ENCODE results near the gene PAQR3. TPM values are rescaled to one million over a fixed set of nuclear protein-coding genes. Genes with fewer than 3 reads are reported as not detected.

Gene PAQR3, protein sequence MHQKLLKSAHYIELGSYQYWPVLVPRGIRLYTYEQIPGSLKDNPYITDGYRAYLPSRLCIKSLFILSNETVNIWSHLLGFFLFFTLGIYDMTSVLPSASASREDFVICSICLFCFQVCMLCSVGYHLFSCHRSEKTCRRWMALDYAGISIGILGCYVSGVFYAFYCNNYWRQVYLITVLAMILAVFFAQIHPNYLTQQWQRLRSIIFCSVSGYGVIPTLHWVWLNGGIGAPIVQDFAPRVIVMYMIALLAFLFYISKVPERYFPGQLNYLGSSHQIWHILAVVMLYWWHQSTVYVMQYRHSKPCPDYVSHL
- total RNA-seq (2012; rRNA removed), result 11.5 and 20.0 TPM in 2 replicates
- 8.2 and 11.8 TPM in 2 replicates for polyA plus RNA-seq (2012; rRNA removed)
- polyA plus RNA-seq (2012; cell fraction: cytosol; rRNA removed), result 1.8 and 2.2 TPM in 2 replicates
- polyA plus RNA-seq (2012; cell fraction: nucleus; rRNA removed; ENCODE audit: low replicate concordance), result 2.6 and 16.7 TPM in 2 replicates
- percentile 57 among the genes with signal in this experiment for Bru-seq, nascent RNA
- BruChase-seq, experiment 1, labeled RNA remaining after a 6-hour chase, result percentile 59 among the genes with signal in this experiment
- BruChase-seq, experiment 2, labeled RNA remaining after a 2-hour chase, result percentile 62 among the genes with signal in this experiment
- long read RNA-seq, full-length matches to known transcripts, result 35 of 40 reads
- long read RNA-seq, partial matches to known transcripts, result 1 of 40 reads
- long read RNA-seq, other reads (novel, unspliced or antisense), result 4 of 40 reads

DNA sequence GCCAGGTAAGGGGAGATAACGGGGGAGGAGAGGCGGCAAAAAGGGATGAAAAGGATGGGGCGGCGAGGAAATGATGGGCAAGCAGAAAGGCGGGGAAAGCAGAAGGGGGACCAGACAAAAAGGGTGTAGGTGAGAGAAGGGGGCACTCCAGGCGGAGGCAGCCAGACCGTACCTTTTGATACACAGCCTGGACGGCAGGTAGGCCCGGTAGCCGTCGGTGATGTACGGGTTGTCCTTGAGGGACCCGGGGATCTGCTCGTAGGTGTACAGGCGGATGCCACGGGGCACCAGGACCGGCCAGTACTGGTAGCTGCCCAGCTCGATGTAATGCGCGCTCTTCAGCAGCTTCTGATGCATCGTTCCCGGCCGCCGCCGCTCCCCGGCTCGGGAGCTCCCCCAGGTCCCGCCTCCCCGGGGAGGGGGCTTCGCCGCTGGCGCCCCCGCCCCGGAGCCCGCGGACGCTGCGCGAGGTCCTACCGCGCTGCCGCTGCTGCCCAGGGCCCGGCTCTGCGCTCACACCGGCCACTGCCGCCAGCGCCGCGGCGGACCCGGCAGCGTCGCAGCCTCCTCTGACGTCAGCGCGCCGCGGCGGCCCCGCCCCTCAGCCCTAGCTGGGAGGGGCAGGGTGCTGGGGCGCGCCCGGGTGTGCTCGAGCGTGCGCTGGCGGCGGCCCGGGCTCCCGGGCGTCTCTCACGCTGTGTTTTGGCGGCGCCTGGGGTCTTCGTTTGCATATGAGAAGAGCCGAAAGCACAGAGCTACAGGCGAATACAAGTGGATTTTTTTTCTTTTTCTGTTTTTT is at the start of gene PAQR3:
TSS of gene PAQR3 (minus strand) at position 571 of the 799 bp plus-strand sequence. CDS start at position 357, 214 bp downstream.
- DNase-seq, result peak; percentile 76
- Histone ChIP-seq H2AK5ac (ENCODE audit: low read depth, low read length) (no peak within 1 kb of the TSS), H3K4me1 (ENCODE audit: control insufficient read depth, insufficient read depth, low read length) (peaks cover 2% of the 10 kb centered on the region; the same call in 1 of the 2 replicates), H4K91ac (ENCODE audit: insufficient read depth, low read depth, low read length) (peak within 1 kb of the TSS; percentile 81), H3K27me3 (ENCODE audit: control insufficient read depth, insufficient read depth, low read length) (peaks cover 8% of the 10 kb centered on the region), H3K4me3 (ENCODE audit: insufficient read depth, low read depth, low read length) (peak within 1 kb of the TSS; percentile 100), H2AFZ (replicated peaks; ENCODE audit: low read length, poor library complexity) (peak within 1 kb of the TSS; percentile 95), H2BK15ac (ENCODE audit: low read depth, low read length) (peak within 1 kb of the TSS; percentile 15; the same call in 1 of the 3 replicates), H3K27ac (ENCODE audit: insufficient read depth, low read length) (peak within 1 kb of the TSS; percentile 64), H3K79me1 (ENCODE audit: low read depth in 1 of 2, low read length in 2 of 2) (peaks cover 17 to 19% of the 10 kb centered on the region in 2 experiments), H2BK5ac (ENCODE audit: low read depth, low read length, poor library complexity, severe bottlenecking) (no peak within 1 kb of the TSS), H2BK20ac (ENCODE audit: low read depth, low read length) (no peak within 1 kb of the TSS), H3K23ac (ENCODE audit: low read depth, low read length) (peak within 1 kb of the TSS; percentile 94; the same call in 1 of the 2 replicates), H3K18ac (ENCODE audit: low read depth, low read length) (peak within 1 kb of the TSS; percentile 43; the same call in 1 of the 2 replicates), H4K5ac (ENCODE audit: low read depth, low read length) (peak within 1 kb of the TSS; percentile 84), H2AK9ac (replicated peaks; ENCODE audit: low read depth, low read length, poor library complexity) (peak within 1 kb of the TSS; percentile 77), H2BK120ac (ENCODE audit: low read depth, low read length) (0 out of 2 replicates have a peak within 1 kb of the TSS, but pooled peaks have one; percentile 17), H3K9me1 (ENCODE audit: insufficient read depth, low read length) (peaks cover 3% of the 10 kb centered on the region), H3K9ac (ENCODE audit: low read depth, low read length) (peak within 1 kb of the TSS; percentile 95), H3K9me3 (ENCODE audit: control insufficient read depth, insufficient read depth, low read length) (no peaks in the 10 kb centered on the region), H3K4me2 (ENCODE audit: low read depth, low read length) (peak within 1 kb of the TSS; percentile 95), H3K4ac (ENCODE audit: low read depth, low read length) (peak within 1 kb of the TSS; percentile 82), H3K14ac (replicated peaks; ENCODE audit: low read depth, low read length) (peak within 1 kb of the TSS; percentile 87; the same call in 1 of the 2 replicates), H4K8ac (ENCODE audit: low read depth in 2 of 2, low read length in 2 of 2) (peak within 1 kb of the TSS; percentile 82 to 86; a peak in 3 of 4 replicates), H3K36me3 (ENCODE audit: control insufficient read depth, insufficient read depth, low read length) (no peaks in the 10 kb centered on the region; the same call in 1 of the 2 replicates), H4K20me1 (ENCODE audit: insufficient read depth, low read length) (no peaks in the 10 kb centered on the region; the same call in 1 of the 2 replicates), H3K56ac (ENCODE audit: extremely low read depth, insufficient read depth, low read length) (peak within 1 kb of the TSS; percentile 14; the same call in 1 of the 2 replicates)
- ChIA-PET CTCF (interaction anchor here (0.6 to 1.0 kb wide), 3 partner anchors 12 to 718 kb away, joined by 3 to 7 read pairs (median 3); no protein-coding TSS in a partner anchor), POLR2A (ENCODE audit: unreplicated experiment) (interaction anchor here (0.6 kb wide), 1 partner anchor 1188 kb away, joined by 8 read pairs; no protein-coding TSS in a partner anchor)
- peak; percentile 76 for TF ChIP-seq POLR2A (IDR thresholded peaks at IDR 0.05; ENCODE audit: low read depth, low read length)
- TF ChIP-seq BHLHE40 (IDR thresholded peaks at IDR 0.05; ENCODE audit: low read depth, low read length), result 0 out of 2 replicates have a peak, but pooled peaks have one; percentile 26
- peak; percentile 81; the same call in 1 of the 2 replicates for TF ChIP-seq MXI1 (IDR thresholded peaks at IDR 0.05; ENCODE audit: borderline replicate concordance, low read depth, low read length)
- peak; percentile 97; the same call in 1 of the 2 replicates for TF ChIP-seq MAZ (IDR thresholded peaks at IDR 0.05; ENCODE audit: borderline replicate concordance, low read depth, low read length)
- peak; percentile 41 for TF ChIP-seq RCOR1 (IDR thresholded peaks at IDR 0.05; ENCODE audit: insufficient replicate concordance, low read length)
- no peak for TF ChIP-seq FOS (IDR thresholded peaks at IDR 0.05; ENCODE audit: low read depth, low read length)
- no peak for TF ChIP-seq MAFK (IDR thresholded peaks at IDR 0.05; ENCODE audit: low read depth, low read length)
- dilution Hi-C loops (cut with HindIII; ENCODE audit: low sequenced_read_pairs, unreplicated experiment) (no loop called here), intact Hi-C loops (cut with micrococcal nuclease) (loop anchor here (10.0 kb wide), 1 partner anchor 974 kb away; no protein-coding TSS in a partner anchor), in situ Hi-C loops (cut with MboI; ENCODE audit: low sequenced_read_pairs) (loop anchor here (25.0 kb wide), 1 partner anchor 1398 kb away; the partner anchor contains the start of gene CFAP299)
- 1% methylated on average over 34 of the region's 77 CpGs; no CpG with 5 or more reads in 1 of the 2 experiments for WGBS, 2 experiments (ENCODE audit: extremely low coverage in 2 of 2, insufficient read length in 1 of 2)
- ATAC-seq (ENCODE audit: low read depth), result peak; percentile 99
- no TSS peak for BruUV-seq (replicated peaks)

Data from IMR-90 (cell line).